IMR-90 (cell line): ENCODE measurements around the gene MYH10. TPM values are rescaled to one million over a fixed set of nuclear protein-coding genes. Genes with fewer than 3 reads are reported as not detected.

Experiments used
- ATAC-seq: fragments of 200-7000 bp; cut with Tn5 transposase; 2 replicates; pipeline ENCODE4 v1.9.1; 2020; ENCODE audit warnings: low read depth, mild to moderate bottlenecking, moderate library complexity
- BruUV-seq: library from RNA; stranded (reverse); fragments of 400-500 nt; replicated peaks from 2 replicates; lab custom pipeline; 2021; lab: Mats Ljungman, UMichigan
- CTCF ChIA-PET: fragments of 300-600 bp; formaldehyde crosslinking; extraction: SDS; loops from one replicate; lab custom pipeline; 2021; ENCODE audit warnings: antibody characterized with exemption; lab: Yijun Ruan, JAX
- POLR2A ChIA-PET: fragments of 300-600 bp; sonication (Branson Sonifier 250); formaldehyde crosslinking; loops from one replicate; lab custom pipeline; 2022; ENCODE audit warnings: antibody characterized with exemption; ENCODE audit not compliant: unreplicated experiment; lab: Charles Lee
- DNase-seq: peaks from one replicate; pipeline ENCODE4 v3.0.0; 2013
- H2AFZ ChIP-seq: replicated peaks from 2 replicates; pipeline ENCODE3; 2013; ENCODE audit warnings: low read length, mild to moderate bottlenecking; ENCODE audit not compliant: poor library complexity
- H2AK5ac ChIP-seq: 2 replicates; pipeline ENCODE4 v1.6.1; 2013; ENCODE audit warnings: low read depth, low read length, inconsistent platforms
- H2AK9ac ChIP-seq: replicated peaks from 2 replicates; pipeline ENCODE3; 2013; ENCODE audit warnings: mild to moderate bottlenecking, low read depth, low read length, moderate library complexity; ENCODE audit not compliant: poor library complexity
- H2BK120ac ChIP-seq: 2 replicates; pipeline ENCODE4 v1.6.1; 2013; ENCODE audit warnings: low read depth, low read length, inconsistent platforms
- H2BK15ac ChIP-seq: 3 replicates; pipeline ENCODE4 v1.6.1; 2013; ENCODE audit warnings: low read depth, low read length, inconsistent platforms
- H2BK20ac ChIP-seq: 2 replicates; pipeline ENCODE4 v1.6.1; 2013; ENCODE audit warnings: low read depth, mild to moderate bottlenecking, inconsistent platforms, low read length, moderate library complexity
- H2BK5ac ChIP-seq: 2 replicates; pipeline ENCODE4 v1.6.1; 2013; ENCODE audit warnings: mild to moderate bottlenecking, low read depth, low read length, inconsistent platforms; ENCODE audit not compliant: poor library complexity, severe bottlenecking
- H3K14ac ChIP-seq: replicated peaks from 2 replicates; pipeline ENCODE4 v1.6.1; 2013; ENCODE audit warnings: low read depth, low read length, inconsistent platforms
- H3K18ac ChIP-seq: 2 replicates; pipeline ENCODE4 v1.6.1; 2013; ENCODE audit warnings: low read depth, low read length, control low read depth
- H3K23ac ChIP-seq: 2 replicates; pipeline ENCODE4 v1.6.1; 2013; ENCODE audit warnings: low read depth, low read length, inconsistent platforms
- H3K27ac ChIP-seq: 2 replicates; pipeline ENCODE4 v1.5.1; 2013; ENCODE audit warnings: mild to moderate bottlenecking, control low read depth, low read length; ENCODE audit not compliant: insufficient read depth
- H3K27me3 ChIP-seq: 2 replicates; pipeline ENCODE4 v1.6.1; 2013; ENCODE audit warnings: low read length; ENCODE audit not compliant: control insufficient read depth, insufficient read depth
- H3K36me3 ChIP-seq: 2 replicates; pipeline ENCODE4 v1.6.1; 2013; ENCODE audit warnings: low read length, mixed read lengths; ENCODE audit not compliant: control insufficient read depth, insufficient read depth
- H3K4ac ChIP-seq: 2 replicates; pipeline ENCODE4 v1.6.1; 2013; ENCODE audit warnings: low read depth, low read length, inconsistent platforms
- H3K4me1 ChIP-seq: 2 replicates; pipeline ENCODE4 v1.6.1; 2013; ENCODE audit warnings: low read length, mixed read lengths; ENCODE audit not compliant: control insufficient read depth, insufficient read depth
- H3K4me2 ChIP-seq: 2 replicates; pipeline ENCODE4 v1.6.1; 2013; ENCODE audit warnings: low read depth, mild to moderate bottlenecking, control low read depth, low read length, moderate library complexity
- H3K4me3 ChIP-seq: 2 replicates; pipeline ENCODE4 v1.5.1; 2013; ENCODE audit warnings: low read depth, mild to moderate bottlenecking, control low read depth, low read length, moderate library complexity; ENCODE audit not compliant: insufficient read depth
- H3K56ac ChIP-seq: 2 replicates; pipeline ENCODE4 v1.6.1; 2013; ENCODE audit warnings: low read length, inconsistent platforms; ENCODE audit not compliant: insufficient read depth; ENCODE audit errors: extremely low read depth
- H3K79me1 ChIP-seq, 2 experiments: 2 replicates each; pipeline ENCODE4 v1.6.1; 2013; ENCODE audit warnings: low read length in 2 of 2, inconsistent platforms in 1 of 2, low read depth in 1 of 2
- H3K9ac ChIP-seq: 2 replicates; pipeline ENCODE4 v1.6.1; 2013; ENCODE audit warnings: low read depth, low read length, control low read depth
- H3K9me1 ChIP-seq: 2 replicates; pipeline ENCODE4 v1.6.1; 2013; ENCODE audit warnings: low read length, inconsistent platforms; ENCODE audit not compliant: insufficient read depth
- H3K9me3 ChIP-seq: 2 replicates; pipeline ENCODE4 v1.6.1; 2013; ENCODE audit warnings: low read length; ENCODE audit not compliant: control insufficient read depth, insufficient read depth
- H4K20me1 ChIP-seq: 2 replicates; pipeline ENCODE4 v1.6.1; 2013; ENCODE audit warnings: low read length, inconsistent platforms; ENCODE audit not compliant: insufficient read depth
- H4K5ac ChIP-seq: 2 replicates; pipeline ENCODE4 v1.6.1; 2013; ENCODE audit warnings: mild to moderate bottlenecking, low read depth, low read length, control low read depth
- H4K8ac ChIP-seq, 2 experiments: 2 replicates each; pipeline ENCODE4 v1.6.1; 2013; ENCODE audit warnings: low read depth in 2 of 2, low read length in 2 of 2, control low read depth in 1 of 2, inconsistent platforms in 1 of 2
- H4K91ac ChIP-seq: 2 replicates; pipeline ENCODE4 v1.6.1; 2013; ENCODE audit warnings: low read depth, low read length, inconsistent platforms; ENCODE audit not compliant: insufficient read depth
- CEBPB ChIP-seq: IDR thresholded peaks from 2 replicates; pipeline ENCODE4 v1.6.1; 2012; ENCODE audit warnings: low read depth, low read length, improper control_type of control experiment
- CHD1 ChIP-seq: IDR thresholded peaks from 2 replicates; pipeline ENCODE4 v1.6.1; 2012; ENCODE audit warnings: low read depth, low read length, improper control_type of control experiment
- FOS ChIP-seq: fragments of 150-350 bp; IDR thresholded peaks from 2 replicates; pipeline ENCODE4 v1.6.1; 2016; ENCODE audit warnings: low read depth, low read length
- MAFK ChIP-seq: IDR thresholded peaks from 2 replicates; pipeline ENCODE4 v1.6.1; 2012; ENCODE audit warnings: low read depth, low read length, improper control_type of control experiment
- MXI1 ChIP-seq: IDR thresholded peaks from 2 replicates; pipeline ENCODE4 v1.6.1; 2012; ENCODE audit warnings: low read depth, mild to moderate bottlenecking, low read length, moderate library complexity, borderline replicate concordance
- NFE2L2 ChIP-seq: fragments of 150-350 bp; IDR thresholded peaks from 2 replicates; pipeline ENCODE4 v1.6.1; 2016; ENCODE audit warnings: low read depth, mild to moderate bottlenecking, low read length
- POLR2A ChIP-seq: IDR thresholded peaks from 2 replicates; pipeline ENCODE4 v1.6.1; 2012; ENCODE audit warnings: mild to moderate bottlenecking, low read depth, low read length
- RCOR1 ChIP-seq: IDR thresholded peaks from 2 replicates; pipeline ENCODE4 v1.6.1; 2012; ENCODE audit warnings: mild to moderate bottlenecking, low read length, improper control_type of control experiment; ENCODE audit not compliant: insufficient replicate concordance
- RFX5 ChIP-seq: IDR thresholded peaks from 2 replicates; pipeline ENCODE4 v1.8.0; 2012; ENCODE audit warnings: low read depth, mild to moderate bottlenecking, low read length, moderate library complexity
- SMC3 ChIP-seq: fragments of 150-350 bp; IDR thresholded peaks from 2 replicates; pipeline ENCODE4 v1.6.1; 2016; ENCODE audit warnings: low read depth, mild to moderate bottlenecking, antibody characterized with exemption, low read length, moderate library complexity
- WGBS, 2 experiments: methylation state at CpG; one replicate each; pipeline versions ENCODE4 v1.1.5 to v1.1.7; 2013; ENCODE audit warnings: missing lambda C conversion rate in 2 of 2; ENCODE audit not compliant: insufficient read length in 1 of 2; ENCODE audit errors: extremely low coverage in 2 of 2; 5-methylcytosine and 5-hydroxymethylcytosine counted together
- dilution Hi-C: fragments of 300-500 bp; cut with HindIII; formaldehyde crosslinking; loops from one replicate; pipeline ENCODE4 v1.14.3; 2018; ENCODE audit warnings: low sequenced_read_pairs; ENCODE audit not compliant: unreplicated experiment
- in situ Hi-C: fragments of 300-500 bp; cut with MboI; formaldehyde crosslinking; loops from 3 replicates; pipeline ENCODE4 v1.14.3; 2019; ENCODE audit warnings: low sequenced_read_pairs, inconsistent platforms, mixed read lengths
- intact Hi-C: fragments of 100-400 bp; cut with micrococcal nuclease; formaldehyde crosslinking; loops from 2 replicates; pipeline ENCODE4 v1.10.0; 2022
- polyA plus RNA-seq, 3 experiments: library from polyadenylated mRNA; depleted of rRNA; stranded (reverse); fragments of >200 nt; gene quantifications; 2 replicates each; pipeline ENCODE4 v1.2.3, GENCODE V29; 2012; ENCODE audit warnings: low replicate concordance in 1 of 3
- total RNA-seq: library from RNA; depleted of rRNA; stranded (reverse); fragments of >200 nt; gene quantifications from 2 replicates; pipeline ENCODE4 v1.2.3, GENCODE V29; 2012
- TF ChIP-seq, protein P1 (sequence below): fragments of 150-350 bp; IDR thresholded peaks from 2 replicates; pipeline ENCODE4 v1.6.1; 2017; ENCODE audit warnings: mild to moderate bottlenecking, antibody characterized with exemption, low read length, low read depth
- TF ChIP-seq, protein P2 (sequence below): conservative IDR thresholded peaks from 2 replicates; pipeline ENCODE4 v1.5.1; 2012; ENCODE audit warnings: mild to moderate bottlenecking, low read depth, low read length, improper control_type of control experiment

The MYH10 gene
- total and polyA plus RNA-seq, 2 of the 4 experiments (the other 2 are of a cell fraction): 71.2 to 95.2 TPM

DNA sequence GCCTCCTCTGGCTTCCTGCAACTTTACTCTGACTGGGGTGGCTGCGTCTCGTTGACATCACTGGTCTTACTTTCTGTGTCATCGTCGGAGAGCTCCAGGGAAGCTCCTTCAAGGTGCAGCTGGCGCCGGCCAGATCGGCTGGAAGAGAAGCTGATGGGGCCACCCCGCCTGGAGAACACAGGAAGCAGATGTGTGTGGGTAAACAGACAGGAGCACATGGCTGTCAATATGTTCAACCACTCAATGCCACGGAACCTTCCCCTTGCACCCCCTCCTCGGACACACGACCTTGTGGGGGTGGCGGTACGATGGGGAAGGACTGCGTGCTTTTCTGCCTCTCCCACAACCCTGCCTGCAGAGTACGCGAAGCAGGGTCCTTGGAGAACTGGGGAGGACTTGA lies 154.7 kb downstream of the MYH10 start:
- no TSS peak for BruUV-seq
- Histone ChIP-seq H3K4me1 (peaks cover 7% of the 10 kb centered on the region), H2AK9ac (no peak overlapping the region), H3K4ac (no peak overlapping the region), H3K14ac (no peak overlapping the region), H2BK20ac (no peak overlapping the region), H4K8ac (no peak overlapping the region), H4K91ac (no peak overlapping the region), H3K18ac (no peak overlapping the region), H3K79me1 (peaks cover 4 to 51% of the 10 kb centered on the region in 2 experiments; a peak in 3 of 4 replicates), H2AK5ac (no peak overlapping the region), H2BK5ac (no peak overlapping the region), H4K5ac (no peak overlapping the region), H3K4me3 (no peak overlapping the region), H3K9ac (no peak overlapping the region), H2AFZ (no peak overlapping the region), H3K23ac (no peak overlapping the region), H2BK120ac (no peak overlapping the region), H3K27me3 (no peaks in the 10 kb centered on the region), H3K9me1 (0 out of 2 replicates have a peak, but pooled peaks cover 12% of the 10 kb centered on the region), H3K9me3 (no peaks in the 10 kb centered on the region), H3K56ac (no peak overlapping the region), H4K20me1 (peaks cover 32% of the 10 kb centered on the region), H3K27ac (no peak overlapping the region), H3K36me3 (peaks cover 81% of the 10 kb centered on the region), H2BK15ac (no peak overlapping the region), H3K4me2 (no peak overlapping the region)
- ChIA-PET CTCF (interaction anchor here (1.2 kb wide), 1 partner anchor 271 kb away, joined by 3 read pairs; no protein-coding TSS in a partner anchor), POLR2A (no interaction called here)
- ATAC-seq (no peak), DNase-seq (no peak)
- dilution Hi-C loops: no loop called here
- TF ChIP-seq RFX5 (no peak), POLR2A (no peak), CEBPB (no peak), CHD1 (no peak), FOS (no peak), RCOR1 (no peak), SMC3 (no peak), NFE2L2 (no peak), MXI1 (no peak), MAFK (no peak)
- TF ChIP-seq, protein P1, sequence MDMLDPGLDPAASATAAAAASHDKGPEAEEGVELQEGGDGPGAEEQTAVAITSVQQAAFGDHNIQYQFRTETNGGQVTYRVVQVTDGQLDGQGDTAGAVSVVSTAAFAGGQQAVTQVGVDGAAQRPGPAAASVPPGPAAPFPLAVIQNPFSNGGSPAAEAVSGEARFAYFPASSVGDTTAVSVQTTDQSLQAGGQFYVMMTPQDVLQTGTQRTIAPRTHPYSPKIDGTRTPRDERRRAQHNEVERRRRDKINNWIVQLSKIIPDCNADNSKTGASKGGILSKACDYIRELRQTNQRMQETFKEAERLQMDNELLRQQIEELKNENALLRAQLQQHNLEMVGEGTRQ: no peak
- TF ChIP-seq, protein P2, sequence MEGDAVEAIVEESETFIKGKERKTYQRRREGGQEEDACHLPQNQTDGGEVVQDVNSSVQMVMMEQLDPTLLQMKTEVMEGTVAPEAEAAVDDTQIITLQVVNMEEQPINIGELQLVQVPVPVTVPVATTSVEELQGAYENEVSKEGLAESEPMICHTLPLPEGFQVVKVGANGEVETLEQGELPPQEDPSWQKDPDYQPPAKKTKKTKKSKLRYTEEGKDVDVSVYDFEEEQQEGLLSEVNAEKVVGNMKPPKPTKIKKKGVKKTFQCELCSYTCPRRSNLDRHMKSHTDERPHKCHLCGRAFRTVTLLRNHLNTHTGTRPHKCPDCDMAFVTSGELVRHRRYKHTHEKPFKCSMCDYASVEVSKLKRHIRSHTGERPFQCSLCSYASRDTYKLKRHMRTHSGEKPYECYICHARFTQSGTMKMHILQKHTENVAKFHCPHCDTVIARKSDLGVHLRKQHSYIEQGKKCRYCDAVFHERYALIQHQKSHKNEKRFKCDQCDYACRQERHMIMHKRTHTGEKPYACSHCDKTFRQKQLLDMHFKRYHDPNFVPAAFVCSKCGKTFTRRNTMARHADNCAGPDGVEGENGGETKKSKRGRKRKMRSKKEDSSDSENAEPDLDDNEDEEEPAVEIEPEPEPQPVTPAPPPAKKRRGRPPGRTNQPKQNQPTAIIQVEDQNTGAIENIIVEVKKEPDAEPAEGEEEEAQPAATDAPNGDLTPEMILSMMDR: no peak
- in situ Hi-C loops: no loop called here
- no CpG with 5 or more reads among the region's 16 CpGs for WGBS, 2 experiments
- intact Hi-C loops: no loop called here
